HCT116 (cell line): ENCODE results near the gene SPTLC3. TPM values are rescaled to one million over a fixed set of nuclear protein-coding genes. Genes with fewer than 3 reads are reported as not detected.

ENCODE experiments used
- ATAC-seq: fragments of 200-7000 bp; cut with Tn5 transposase; 2 replicates; pipeline ENCODE4 v1.9.1; 2020; ENCODE audit warnings: mild to moderate bottlenecking, moderate library complexity
- BruUV-seq: library from RNA; stranded (reverse); fragments of 400-500 nt; replicated peaks from 2 replicates; lab custom pipeline; 2021; lab: Mats Ljungman, UMichigan
- CTCF ChIA-PET: fragments of 300-600 bp; sonication (Branson Sonifier 250); formaldehyde crosslinking; loops from one replicate; lab custom pipeline; 2021; ENCODE audit warnings: antibody characterized with exemption; lab: Charles Lee
- POLR2A ChIA-PET: fragments of 300-600, 350-600 bp; sonication (Branson Sonifier 250); formaldehyde crosslinking; loops from one replicate; lab custom pipeline; 2021; ENCODE audit warnings: antibody characterized with exemption; lab: Charles Lee
- RAD21 ChIA-PET, 2 experiments: fragments of 300-600 bp; sonication (Branson Sonifier 250); formaldehyde crosslinking; loops; one replicate each; lab custom pipeline; 2023; ENCODE audit warnings: low total read pairs in 2 of 2; ENCODE audit not compliant: uncharacterized antibody in 2 of 2, unreplicated experiment in 2 of 2, low non-redundant PET in 1 of 2; lab: Charles Lee
- DNase-seq: peaks from one replicate; pipeline ENCODE4 v3.0.0-alpha.2; 2010; ENCODE audit warnings: low read depth, low spot score
- H2AFZ ChIP-seq: fragments of 200-600 bp; shearing (Covaris generic), sonication (generic); 2 replicates; pipeline ENCODE4 v1.6.1; 2017; ENCODE audit warnings: low read depth, mixed run types, mixed read lengths, antibody characterized with exemption, low read length; ENCODE audit not compliant: poor library complexity, severe bottlenecking
- H3K27ac ChIP-seq: 2 replicates; pipeline ENCODE4 v1.5.1; 2012; ENCODE audit warnings: low read depth, low read length
- H3K27me3 ChIP-seq: fragments of 200-600 bp; sonication (generic); 2 replicates; pipeline ENCODE4 v1.6.1; 2016; ENCODE audit warnings: mixed run types, low read length, mixed read lengths; ENCODE audit not compliant: insufficient read depth
- H3K36me3 ChIP-seq, 2 experiments: fragments of 200-500 bp in 1 of 2; fragments of 200-600 bp in 1 of 2; sonication (Bioruptor generic) in 1 of 2; sonication (generic) in 1 of 2; 2 replicates each; pipeline versions ENCODE4 v1.5.1 to v1.6.1; 2014 to 2016; ENCODE audit warnings: low read length in 2 of 2, inconsistent platforms in 1 of 2, mixed read lengths in 1 of 2, mixed run types in 1 of 2; ENCODE audit not compliant: insufficient read depth in 2 of 2, control insufficient read depth in 1 of 2
- H3K4me1 ChIP-seq, 2 experiments: fragments of 200-600 bp in 1 of 2; sonication (generic) in 1 of 2; 2 replicates each; pipeline versions ENCODE4 v1.5.1 to v1.6.1; 2012 to 2017; ENCODE audit warnings: low read length in 2 of 2, inconsistent platforms in 1 of 2, mild to moderate bottlenecking in 1 of 2, mixed read lengths in 1 of 2, mixed run types in 1 of 2, moderate library complexity in 1 of 2; ENCODE audit not compliant: insufficient read depth in 2 of 2, control insufficient read depth in 1 of 2
- H3K4me2 ChIP-seq: fragments of 200-600 bp; sonication (generic); 2 replicates; pipeline ENCODE4 v1.6.1; 2017; ENCODE audit warnings: mixed run types, low read length, mixed read lengths
- H3K4me3 ChIP-seq, 2 experiments: fragments of 200-600 bp in 1 of 2; sonication (generic) in 1 of 2; replicated peaks in 1 of 2; 2 replicates each; pipeline ENCODE4 v1.5.1; 2011 to 2016; ENCODE audit warnings: low read length in 2 of 2, control low read depth in 1 of 2, low read depth in 1 of 2, mild to moderate bottlenecking in 1 of 2, mixed read lengths in 1 of 2, mixed run types in 1 of 2
- H3K79me2 ChIP-seq: fragments of 200-600 bp; sonication (generic); 2 replicates; pipeline ENCODE4 v1.6.1; 2017; ENCODE audit warnings: mild to moderate bottlenecking, mixed run types, low read length, moderate library complexity, mixed read lengths; ENCODE audit not compliant: insufficient read depth
- H3K9ac ChIP-seq: fragments of 200-600 bp; sonication (generic); 2 replicates; pipeline ENCODE4 v1.6.1; 2016; ENCODE audit warnings: low read length, mixed read lengths
- H3K9me2 ChIP-seq: fragments of 200-600 bp; sonication (generic), shearing (Covaris generic); 2 replicates; pipeline ENCODE4 v1.6.1; 2017; ENCODE audit warnings: mixed run types, mild to moderate bottlenecking, moderate library complexity; ENCODE audit not compliant: insufficient read depth
- H3K9me3 ChIP-seq, 2 experiments: fragments of 200-500 bp in 1 of 2; fragments of 200-600 bp in 1 of 2; sonication (Bioruptor generic) in 1 of 2; sonication (generic) in 1 of 2; 2 replicates each; pipeline ENCODE4 v1.6.1; 2014 to 2017; ENCODE audit warnings: low read length in 2 of 2, mixed read lengths in 2 of 2, inconsistent platforms in 1 of 2, low read depth in 1 of 2, mild to moderate bottlenecking in 1 of 2, mixed run types in 1 of 2, moderate library complexity in 1 of 2; ENCODE audit not compliant: control insufficient read depth in 1 of 2, insufficient read depth in 1 of 2
- H4K20me1 ChIP-seq: fragments of 200-600 bp; sonication (generic), shearing (Covaris generic); 2 replicates; pipeline ENCODE4 v1.6.1; 2017; ENCODE audit warnings: mixed run types, mild to moderate bottlenecking, moderate library complexity; ENCODE audit not compliant: insufficient read depth
- CEBPB ChIP-seq: IDR thresholded peaks from 2 replicates; pipeline ENCODE4 v1.6.1; 2012; ENCODE audit warnings: low read depth
- CTCF ChIP-seq, 3 experiments: fragments of 200-600 bp in 1 of 3; sonication (generic) in 1 of 3; IDR thresholded peaks in 2 of 3; conservative IDR thresholded peaks in 1 of 3; 2 replicates each; pipeline ENCODE4 v1.5.1; 2012 to 2017; ENCODE audit warnings: low read depth in 2 of 3, low read length in 2 of 3, antibody characterized with exemption in 1 of 3, borderline replicate concordance in 1 of 3, control low read depth in 1 of 3, mild to moderate bottlenecking in 1 of 3, mixed read lengths in 1 of 3, mixed run types in 1 of 3, moderate library complexity in 1 of 3; ENCODE audit not compliant: insufficient read depth in 1 of 3
- EGR1 ChIP-seq: IDR thresholded peaks from 2 replicates; pipeline ENCODE4 v1.6.1; 2012; ENCODE audit warnings: low read depth
- ELF1 ChIP-seq: IDR thresholded peaks from 2 replicates; pipeline ENCODE4 v1.6.1; 2012; ENCODE audit warnings: low read depth, borderline replicate concordance
- EZH2 ChIP-seq: fragments of 200-600 bp; sonication (generic); IDR thresholded peaks from 2 replicates; pipeline ENCODE4 v1.6.1; 2017; ENCODE audit warnings: antibody characterized with exemption, mixed run types
- JUND ChIP-seq: IDR thresholded peaks from 2 replicates; pipeline ENCODE4 v1.6.1; 2012
- RAD21 ChIP-seq: IDR thresholded peaks from 2 replicates; pipeline ENCODE4 v1.6.1; 2012; ENCODE audit warnings: low read depth, mild to moderate bottlenecking
- SIN3A ChIP-seq: IDR thresholded peaks from 2 replicates; pipeline ENCODE4 v1.6.1; 2012; ENCODE audit warnings: low read depth
- SRF ChIP-seq: IDR thresholded peaks from 2 replicates; pipeline ENCODE4 v1.6.1; 2012; ENCODE audit warnings: low read depth
- ZBTB33 ChIP-seq: IDR thresholded peaks from 2 replicates; pipeline ENCODE4 v1.6.1; 2011; ENCODE audit warnings: mild to moderate bottlenecking, low read length, moderate library complexity; ENCODE audit not compliant: insufficient replicate concordance; ENCODE audit errors: extremely low read depth
- ZNF274 ChIP-seq: fragments of 200-500 bp; sonication (Bioruptor generic); IDR thresholded peaks from 2 replicates; pipeline ENCODE4 v1.6.1; 2014; ENCODE audit warnings: mild to moderate bottlenecking, low read depth, low read length, inconsistent platforms
- intact Hi-C: fragments of 100-400 bp; cut with micrococcal nuclease; formaldehyde crosslinking; loops from 2 replicates; pipeline ENCODE4 v1.10.0; 2022
- total RNA-seq: library from RNA; stranded (reverse); gene quantifications from one replicate; pipeline ENCODE4 v1.2.1, GENCODE V29; 2021; ENCODE audit not compliant: unreplicated experiment
- TF ChIP-seq, protein P1 (sequence below): IDR thresholded peaks from 2 replicates; pipeline ENCODE4 v1.6.1; 2012
- TF ChIP-seq, protein P2 (sequence below): IDR thresholded peaks from 2 replicates; pipeline ENCODE4 v1.6.1; 2012

The SPTLC3 gene
- total RNA-seq, 1 experiment from 2014 or later: not detected

GRCh38 chr20:13113731-13114130 lies 105.0 kb downstream of the SPTLC3 start (continued):
- TF ChIP-seq CEBPB (no peak), ZBTB33 (no peak), ZNF274 (no peak), RAD21 (no peak)
- TF ChIP-seq, protein P1, sequence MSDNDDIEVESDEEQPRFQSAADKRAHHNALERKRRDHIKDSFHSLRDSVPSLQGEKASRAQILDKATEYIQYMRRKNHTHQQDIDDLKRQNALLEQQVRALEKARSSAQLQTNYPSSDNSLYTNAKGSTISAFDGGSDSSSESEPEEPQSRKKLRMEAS: no peak
- TF ChIP-seq, protein P2, sequence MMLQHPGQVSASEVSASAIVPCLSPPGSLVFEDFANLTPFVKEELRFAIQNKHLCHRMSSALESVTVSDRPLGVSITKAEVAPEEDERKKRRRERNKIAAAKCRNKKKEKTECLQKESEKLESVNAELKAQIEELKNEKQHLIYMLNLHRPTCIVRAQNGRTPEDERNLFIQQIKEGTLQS: no peak

- BruUV-seq: no TSS peak
- ChIA-PET RAD21 (no interaction called here), CTCF (no interaction called here), POLR2A (no interaction called here)
- Histone ChIP-seq H3K27me3 (peaks cover 19% of the 10 kb centered on the region), H3K36me3 (no peaks in the 10 kb centered on the region), H3K79me2 (no peaks in the 10 kb centered on the region), H4K20me1 (no peaks in the 10 kb centered on the region), H3K4me3 (no peak overlapping the region), H3K4me1 (no peaks in the 10 kb centered on the region), H3K4me2 (no peak overlapping the region), H2AFZ (no peak overlapping the region), H3K9ac (no peak overlapping the region), H3K9me3 (no peaks in the 10 kb centered on the region), H3K9me2 (no peaks in the 10 kb centered on the region), H3K27ac (no peak overlapping the region)
- DNase-seq (no peak), ATAC-seq (no peak)
- no peak for TF ChIP-seq EZH2
- TF ChIP-seq CTCF (IDR thresholded peaks at IDR 0.05 in 2 of 3, conservative IDR thresholded peaks at IDR 0.05 in 1 of 3; ENCODE audit: borderline replicate concordance in 1 of 3, insufficient read depth in 1 of 3, low read depth in 2 of 3, low read length in 2 of 3): no peak
- no peak for TF ChIP-seq ZBTB33
- TF ChIP-seq JUND: no peak
- TF ChIP-seq SRF: no peak
- no peak for TF ChIP-seq EGR1
- no peak for TF ChIP-seq ELF1
- TF ChIP-seq CEBPB: no peak
- no peak for TF ChIP-seq SIN3A
- intact Hi-C loops: loop anchor here (5.0 to 10.0 kb wide), 4 partner anchors 430 to 938 kb away; partner anchors contain the start of gene NDUFAF5
These were observed 108.4 kb downstream of the SPTLC3 start for GRCh38 chr20:13117200-13117599.
